ENCODE results near the gene CHSY3.
A peak's percentile ranks its signal among the peaks of the same experiment; 100 is the strongest.

CHSY3 gene

DNA sequence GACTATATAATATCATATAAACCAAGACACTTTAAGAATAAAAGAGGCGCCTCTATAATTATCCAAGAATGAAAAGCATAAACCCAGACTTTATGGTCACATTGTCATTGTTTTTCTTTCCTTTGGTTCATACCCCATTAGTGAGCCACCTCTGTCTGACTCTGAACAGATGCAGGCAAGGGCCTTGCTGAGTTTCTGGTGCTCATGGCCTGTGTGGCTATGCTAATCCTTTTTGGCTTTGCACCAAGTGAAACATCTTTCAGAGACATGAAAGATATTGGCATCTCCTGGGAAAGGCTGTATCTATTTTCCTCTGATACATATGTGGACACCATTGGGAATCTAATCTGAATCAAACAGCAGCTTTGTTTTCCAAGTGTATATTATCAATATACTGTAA, 222.5 kb downstream of the CHSY3 start:
- in situ Hi-C loops (cut with HindIII; ENCODE audit: low pct_ligation_motif_present, low sequenced_read_pairs): no loop called here
- Histone ChIP-seq H3K27ac (no peak overlapping the region), H3K27me3 (replicated peaks) (no peaks in the 10 kb centered on the region), H3K4me3 (ENCODE audit: low read depth, low read length) (no peak overlapping the region), H3K36me3 (replicated peaks) (no peaks in the 10 kb centered on the region)
- no peak for TF ChIP-seq CTCF (IDR thresholded peaks at IDR 0.05; ENCODE audit: low read depth, low read length, missing control alignments)
- DNase-seq: peak; percentile 71

DNA sequence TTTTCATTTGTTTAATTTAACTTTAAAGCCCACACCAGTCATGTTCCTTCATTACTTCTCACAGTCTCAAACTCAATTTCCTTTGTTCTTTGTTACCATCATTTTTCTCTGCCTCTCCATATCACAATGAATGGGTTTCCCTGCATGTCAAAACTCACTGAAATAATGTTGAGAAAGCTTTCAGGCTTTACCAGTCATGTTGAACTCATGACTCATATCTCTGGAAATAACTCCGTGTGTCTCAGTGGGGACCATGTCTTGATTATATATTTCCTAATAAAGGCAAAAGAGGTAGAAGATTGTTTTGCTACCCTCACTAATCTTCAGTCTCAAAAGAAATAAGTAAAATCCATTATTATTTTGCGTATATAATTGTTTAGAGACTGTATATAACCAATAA, 231.2 kb downstream of the CHSY3 start:
- DNase-seq: peak; percentile 72
- no peaks in the 10 kb centered on the region for H3K27me3 ChIP-seq (replicated peaks)
- in situ Hi-C loops (cut with HindIII; ENCODE audit: low pct_ligation_motif_present, low sequenced_read_pairs): no loop called here
- peak overlapping the region; percentile 59 for H3K27ac ChIP-seq
- no peaks in the 10 kb centered on the region for H3K36me3 ChIP-seq (replicated peaks)
- no peak for TF ChIP-seq CTCF (IDR thresholded peaks at IDR 0.05; ENCODE audit: low read depth, low read length, missing control alignments)
- no peak overlapping the region for H3K4me3 ChIP-seq (ENCODE audit: low read depth, low read length)

GRCh38 chr5:130136300-130136699, 232.0 kb downstream of the CHSY3 start:
- Histone ChIP-seq H3K4me3 (ENCODE audit: low read depth, low read length) (no peak overlapping the region), H3K27ac (peak overlapping the region; percentile 59), H3K36me3 (replicated peaks) (no peaks in the 10 kb centered on the region), H3K27me3 (replicated peaks) (no peaks in the 10 kb centered on the region)
- no peak for TF ChIP-seq CTCF (IDR thresholded peaks at IDR 0.05; ENCODE audit: low read depth, low read length, missing control alignments)
- in situ Hi-C loops (cut with HindIII; ENCODE audit: low pct_ligation_motif_present, low sequenced_read_pairs): no loop called here
- DNase-seq: no peak

DNA sequence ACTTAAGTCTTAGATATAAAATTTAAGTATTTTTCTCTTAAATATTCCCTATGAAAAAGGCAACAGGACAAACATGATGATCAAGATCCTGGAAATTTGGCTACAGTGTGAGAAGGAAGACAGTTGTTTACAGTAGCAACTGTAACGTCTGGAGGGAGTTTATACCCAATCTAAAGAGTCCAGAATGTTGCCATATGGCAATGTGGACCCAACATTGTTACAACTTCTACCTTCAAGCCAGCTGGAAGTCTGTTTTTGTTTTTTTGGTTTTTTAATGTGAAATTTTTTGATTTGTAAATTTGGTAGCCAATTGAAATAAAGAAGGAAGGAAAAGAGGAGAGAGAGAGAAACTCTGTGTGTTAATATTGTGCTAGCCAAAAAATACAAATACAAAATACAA, 233.4 kb downstream of the CHSY3 start:
- Histone ChIP-seq H3K36me3 (replicated peaks) (no peaks in the 10 kb centered on the region), H3K27ac (no peak overlapping the region), H3K27me3 (replicated peaks) (no peaks in the 10 kb centered on the region), H3K4me3 (ENCODE audit: low read depth, low read length) (no peak overlapping the region)
- no peak for TF ChIP-seq CTCF (IDR thresholded peaks at IDR 0.05; ENCODE audit: low read depth, low read length, missing control alignments)
- in situ Hi-C loops (cut with HindIII; ENCODE audit: low pct_ligation_motif_present, low sequenced_read_pairs): no loop called here
- no peak for DNase-seq

DNA sequence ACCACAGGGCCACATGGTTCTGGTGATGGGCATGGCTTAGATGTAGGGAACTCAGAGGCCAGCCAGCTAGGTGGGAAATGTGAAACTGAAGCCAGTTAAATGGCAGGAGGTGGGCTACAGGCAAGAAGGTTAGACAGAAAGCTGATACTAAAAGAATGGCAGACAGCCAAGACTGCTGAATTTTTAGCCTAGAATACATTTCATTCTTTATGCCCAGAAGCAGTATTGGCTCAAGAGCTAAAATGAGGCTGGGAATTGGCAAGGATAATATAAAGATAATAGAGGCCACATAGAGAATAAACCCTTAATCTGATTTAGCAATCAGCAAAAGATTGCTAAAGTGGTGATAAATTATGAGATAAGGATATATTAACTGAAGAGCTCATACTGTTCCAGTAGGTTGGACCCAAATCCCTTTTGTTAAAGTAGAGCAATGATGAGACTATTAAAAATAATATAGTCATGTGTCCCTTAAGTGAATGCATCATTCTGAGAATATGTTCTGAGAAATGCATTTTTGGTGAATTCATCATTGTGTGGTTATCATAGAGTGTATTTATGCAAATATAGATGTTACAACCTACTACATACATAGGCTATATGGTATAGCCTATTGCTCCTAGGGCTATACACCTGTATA, 234.3 kb downstream of the CHSY3 start:
- in situ Hi-C loops (cut with HindIII; ENCODE audit: low pct_ligation_motif_present, low sequenced_read_pairs): no loop called here
- peak; percentile 57 for DNase-seq
- Histone ChIP-seq H3K4me3 (ENCODE audit: low read depth, low read length) (no peak overlapping the region), H3K27me3 (replicated peaks) (no peaks in the 10 kb centered on the region), H3K36me3 (replicated peaks) (no peaks in the 10 kb centered on the region), H3K27ac (peak overlapping the region; percentile 61)
- TF ChIP-seq CTCF (IDR thresholded peaks at IDR 0.05; ENCODE audit: low read depth, low read length, missing control alignments): no peak
